ENCODE data around the gene DOK7. TPM values are rescaled to one million over a fixed set of nuclear protein-coding genes. Genes with fewer than 3 reads are reported as not detected.
A peak's percentile ranks its signal among the peaks of the same experiment; 100 is the strongest.

The DOK7 gene
- total RNA-seq, 1 donor from 2014 or later: 0.69 TPM

GRCh38 chr4:3530663-3531254 lies 67.7 kb downstream of the DOK7 start:
- Mint-ChIP-seq H3K9me3 (ENCODE audit: unreplicated experiment) (peaks cover 5% of the 10 kb centered on the region), H3K4me1 (ENCODE audit: unreplicated experiment) (peaks cover 7% of the 10 kb centered on the region), H3K36me3 (ENCODE audit: low read depth, unreplicated experiment) (peaks cover 11% of the 10 kb centered on the region), H3K4me3 (ENCODE audit: unreplicated experiment) (peak overlapping the region; percentile 91), H3K27me3 (ENCODE audit: unreplicated experiment) (peaks cover 7% of the 10 kb centered on the region), H3K27ac (ENCODE audit: unreplicated experiment) (no peak overlapping the region)
- no peak for TF ChIP-seq CTCF (IDR thresholded peaks at IDR 0.05; ENCODE audit: unreplicated experiment)
- DNase-seq (ENCODE audit: low spot score): no peak

- Mint-ChIP-seq H3K4me3 (ENCODE audit: unreplicated experiment) (peak overlapping the region; percentile 91), H3K9me3 (ENCODE audit: unreplicated experiment) (peaks cover 5% of the 10 kb centered on the region), H3K27me3 (ENCODE audit: unreplicated experiment) (peaks cover 8% of the 10 kb centered on the region), H3K36me3 (ENCODE audit: low read depth, unreplicated experiment) (peaks cover 11% of the 10 kb centered on the region), H3K27ac (ENCODE audit: unreplicated experiment) (peak overlapping the region; percentile 12), H3K4me1 (ENCODE audit: unreplicated experiment) (peaks cover 7% of the 10 kb centered on the region)
- TF ChIP-seq CTCF (IDR thresholded peaks at IDR 0.05; ENCODE audit: unreplicated experiment): no peak
- DNase-seq (ENCODE audit: low spot score): no peak
These were observed 68.3 kb downstream of the DOK7 start for GRCh38 chr4:3531318-3531878.

- H3K4me1 Mint-ChIP-seq (ENCODE audit: unreplicated experiment): peaks cover 7% of the 10 kb centered on the region
- H3K9me3 Mint-ChIP-seq (ENCODE audit: unreplicated experiment): peaks cover 5% of the 10 kb centered on the region
- peaks cover 9% of the 10 kb centered on the region for H3K27me3 Mint-ChIP-seq (ENCODE audit: unreplicated experiment)
- DNase-seq (ENCODE audit: low spot score): peak; percentile 94
- H3K27ac Mint-ChIP-seq (ENCODE audit: unreplicated experiment): peak within 1 kb of the TSS; percentile 12
- TF ChIP-seq CTCF (IDR thresholded peaks at IDR 0.05; ENCODE audit: unreplicated experiment): no peak
- H3K36me3 Mint-ChIP-seq (ENCODE audit: low read depth, unreplicated experiment): peaks cover 11% of the 10 kb centered on the region
- H3K4me3 Mint-ChIP-seq (ENCODE audit: unreplicated experiment): peak within 1 kb of the TSS; percentile 98
These were observed 69.0 kb downstream of the DOK7 start, which contains the start of gene LRPAP1 for GRCh38 chr4:3531879-3532750. Gene LRPAP1 (minus strand): TSS chr4:3532422. CDS start chr4:3532412, 10 bp downstream.

- no peak overlapping the region for H3K27ac Mint-ChIP-seq (ENCODE audit: unreplicated experiment)
- peaks cover 10% of the 10 kb centered on the region for H3K36me3 Mint-ChIP-seq (ENCODE audit: low read depth, unreplicated experiment)
- no peak for TF ChIP-seq CTCF (IDR thresholded peaks at IDR 0.05; ENCODE audit: unreplicated experiment)
- peaks cover 5% of the 10 kb centered on the region for H3K9me3 Mint-ChIP-seq (ENCODE audit: unreplicated experiment)
- peak overlapping the region; percentile 69 for H3K4me3 Mint-ChIP-seq (ENCODE audit: unreplicated experiment)
- no peak for DNase-seq (ENCODE audit: low spot score)
- H3K4me1 Mint-ChIP-seq (ENCODE audit: unreplicated experiment): peaks cover 7% of the 10 kb centered on the region
- H3K27me3 Mint-ChIP-seq (ENCODE audit: unreplicated experiment): peaks cover 8% of the 10 kb centered on the region
These were observed 69.8 kb downstream of the DOK7 start for GRCh38 chr4:3532751-3533422.

All from endothelial cell (in vitro differentiated cells).